Measurements from ENCODE around the gene C2orf72.
"Not testable (repeated sequence)": the region's sequence is repeated elsewhere in the genome, so short reads cannot be mapped to it uniquely, and the experiment has no call there.

DNA sequence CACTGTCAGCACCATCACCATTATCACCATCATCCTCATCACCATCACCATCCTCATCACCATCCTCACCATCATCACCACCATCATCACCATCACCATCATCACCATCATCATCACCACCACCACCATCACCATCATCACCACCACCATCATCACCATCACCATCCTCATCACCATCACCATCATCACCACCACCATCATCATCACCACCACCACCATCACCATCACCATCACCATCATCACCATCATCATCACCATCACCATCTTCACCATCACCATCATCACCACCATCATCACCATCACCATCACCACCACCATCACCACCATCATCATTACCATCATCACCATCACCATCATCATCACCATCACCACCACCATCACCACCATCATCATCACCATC lies 32.4 kb upstream of the C2orf72 start:
- not testable (repeated sequence) for TF ChIP-seq EP300, CTCF (IDR thresholded peaks at IDR 0.05)

Measured in suprapubic skin (tissue), 3 donors.